Vagina (tissue), 2 donors: ENCODE data around the gene PAWR.

Source experiments
- POLR2A ChIP-seq, 2 donors: fragments of 450-650 bp; IDR thresholded peaks; one replicate each; pipeline ENCODE4 v1.6.1; 2017; ENCODE audit warnings: antibody characterized with exemption in 2 of 2, mild to moderate bottlenecking in 2 of 2, moderate library complexity in 2 of 2
- POLR2AphosphoS5 ChIP-seq, 2 donors: sonication (generic); formaldehyde crosslinking; IDR thresholded peaks; one replicate each; pipeline ENCODE4 v1.9.0; 2017; ENCODE audit warnings: antibody characterized with exemption in 2 of 2, mild to moderate bottlenecking in 2 of 2, low read depth in 1 of 2; ENCODE audit not compliant: insufficient read depth in 1 of 2
- TF ChIP-seq, protein P1 (sequence below), 3 experiments: fragments of 450-650 bp in 2 of 3; fragments of 200-600 bp in 1 of 3; sonication (generic) in 1 of 3; IDR thresholded peaks; one replicate each; pipeline ENCODE4 v1.5.1; 2017 to 2019; ENCODE audit warnings: antibody characterized with exemption in 3 of 3, mild to moderate bottlenecking in 2 of 3, moderate library complexity in 2 of 3

DNA sequence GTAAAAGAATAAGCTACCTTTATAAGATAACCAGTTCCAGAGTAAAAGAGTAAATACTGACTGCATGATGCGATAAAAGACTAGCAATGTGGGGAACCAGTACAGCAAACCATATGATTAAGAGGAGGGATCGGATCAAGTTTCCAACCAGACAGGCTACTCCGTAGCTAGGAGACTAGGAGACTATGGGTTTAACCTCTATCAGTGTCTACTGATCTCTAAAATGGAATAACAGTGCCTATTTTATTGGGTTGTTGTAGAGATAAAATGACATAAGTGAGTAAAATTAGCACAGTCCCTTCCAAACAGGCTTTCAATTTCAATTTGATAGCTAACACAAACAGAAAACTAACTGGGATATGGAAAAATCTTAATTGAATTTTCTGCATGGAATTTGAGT is 76.0 kb downstream of the PAWR start:
- TF ChIP-seq, protein P1, sequence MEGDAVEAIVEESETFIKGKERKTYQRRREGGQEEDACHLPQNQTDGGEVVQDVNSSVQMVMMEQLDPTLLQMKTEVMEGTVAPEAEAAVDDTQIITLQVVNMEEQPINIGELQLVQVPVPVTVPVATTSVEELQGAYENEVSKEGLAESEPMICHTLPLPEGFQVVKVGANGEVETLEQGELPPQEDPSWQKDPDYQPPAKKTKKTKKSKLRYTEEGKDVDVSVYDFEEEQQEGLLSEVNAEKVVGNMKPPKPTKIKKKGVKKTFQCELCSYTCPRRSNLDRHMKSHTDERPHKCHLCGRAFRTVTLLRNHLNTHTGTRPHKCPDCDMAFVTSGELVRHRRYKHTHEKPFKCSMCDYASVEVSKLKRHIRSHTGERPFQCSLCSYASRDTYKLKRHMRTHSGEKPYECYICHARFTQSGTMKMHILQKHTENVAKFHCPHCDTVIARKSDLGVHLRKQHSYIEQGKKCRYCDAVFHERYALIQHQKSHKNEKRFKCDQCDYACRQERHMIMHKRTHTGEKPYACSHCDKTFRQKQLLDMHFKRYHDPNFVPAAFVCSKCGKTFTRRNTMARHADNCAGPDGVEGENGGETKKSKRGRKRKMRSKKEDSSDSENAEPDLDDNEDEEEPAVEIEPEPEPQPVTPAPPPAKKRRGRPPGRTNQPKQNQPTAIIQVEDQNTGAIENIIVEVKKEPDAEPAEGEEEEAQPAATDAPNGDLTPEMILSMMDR (IDR thresholded peaks at IDR 0.05), result no peak
- TF ChIP-seq POLR2A (IDR thresholded peaks at IDR 0.05), result no peak
- TF ChIP-seq POLR2AphosphoS5 (IDR thresholded peaks at IDR 0.05; ENCODE audit: insufficient read depth in 1 of 2, low read depth in 1 of 2), result no peak
